ENCODE data around the gene ASXL3. TPM values are rescaled to one million over a fixed set of nuclear protein-coding genes. Genes with fewer than 3 reads are reported as not detected.
A peak's percentile ranks its signal among the peaks of the same experiment; 100 is the strongest.

ASXL3 gene
- not detected in 2 replicates for total RNA-seq (2014; rRNA removed; shearing (Covaris generic); ENCODE audit: low replicate concordance)

DNA sequence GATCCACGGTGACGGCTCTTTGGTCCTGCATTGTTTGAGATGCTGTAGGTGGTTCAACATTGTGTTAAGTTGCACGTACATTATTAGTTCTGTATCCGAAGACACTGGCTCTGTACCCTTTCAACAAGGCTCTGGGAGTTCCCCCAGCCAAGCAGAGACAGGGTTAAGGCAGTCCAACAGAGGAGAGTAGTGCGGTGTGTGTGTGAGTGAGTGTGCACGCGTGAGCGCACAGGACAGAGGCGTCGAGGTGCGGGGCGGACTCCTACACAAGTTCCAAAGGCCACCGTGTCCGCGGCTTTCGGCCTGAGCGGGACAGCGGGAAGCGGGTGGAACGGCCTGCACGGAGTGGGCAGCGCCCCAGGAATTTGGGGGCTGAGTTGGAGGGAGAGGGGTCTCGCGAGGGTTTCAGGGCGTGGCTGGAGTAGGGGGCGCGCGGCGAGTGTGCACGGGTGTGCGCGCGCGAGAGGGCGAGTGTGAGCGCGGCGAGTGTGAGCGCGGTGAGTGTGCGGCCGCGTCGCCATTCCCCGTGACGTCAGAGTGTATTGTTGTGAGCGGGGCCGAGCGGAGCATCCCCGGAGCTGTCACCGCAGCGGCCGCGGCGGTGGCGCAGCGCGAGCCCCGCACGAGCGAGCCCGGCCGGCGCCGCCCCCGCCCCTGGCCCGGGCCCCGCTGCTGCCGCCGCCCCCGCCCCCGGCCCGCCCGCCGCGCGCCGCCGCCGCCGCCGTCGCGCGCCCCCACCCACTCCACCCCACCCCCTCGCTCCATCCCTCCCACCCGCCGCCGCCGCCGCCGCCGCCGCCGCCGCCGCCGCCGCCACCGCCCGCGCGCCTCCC is at the start of gene ASXL3:
Gene ASXL3 (plus strand): TSS at position 535 of the 833 bp plus-strand sequence. CDS start 413 bp downstream, outside the sequence.
- in situ Hi-C loops (cut with HindIII; ENCODE audit: low pct_unique_long_range_greater_than_20kb, low sequenced_read_pairs): no loop called here
- DNase-seq (ENCODE audit: low read depth): no peak

GRCh38 chr18:33532978-33533377 is 45.0 kb upstream of the ASXL3 start:
- in situ Hi-C loops (cut with HindIII; ENCODE audit: low pct_unique_long_range_greater_than_20kb, low sequenced_read_pairs): no loop called here
- no peak for DNase-seq (ENCODE audit: low read depth)

DNA sequence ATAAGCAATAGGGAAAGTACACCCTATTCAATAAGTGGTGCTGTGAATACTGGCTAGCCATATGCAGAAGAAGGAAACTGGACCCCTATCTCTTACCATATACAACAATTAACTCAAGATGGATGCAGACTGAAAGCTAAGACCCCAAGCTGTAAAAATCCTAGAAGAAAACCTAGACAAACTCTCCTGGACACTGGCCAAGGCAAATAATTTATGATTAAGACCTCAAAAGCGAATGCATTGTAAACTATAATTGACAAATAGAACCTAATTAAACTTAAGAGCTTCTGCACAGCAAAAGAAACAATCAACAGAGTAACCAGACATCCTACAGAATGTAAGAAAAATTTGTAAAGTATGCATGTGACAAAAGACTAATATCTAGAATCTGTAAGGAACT is 41.1 kb upstream of the ASXL3 start:
- in situ Hi-C loops (cut with HindIII; ENCODE audit: low pct_unique_long_range_greater_than_20kb, low sequenced_read_pairs): no loop called here
- DNase-seq (ENCODE audit: low read depth): no peak

DNA sequence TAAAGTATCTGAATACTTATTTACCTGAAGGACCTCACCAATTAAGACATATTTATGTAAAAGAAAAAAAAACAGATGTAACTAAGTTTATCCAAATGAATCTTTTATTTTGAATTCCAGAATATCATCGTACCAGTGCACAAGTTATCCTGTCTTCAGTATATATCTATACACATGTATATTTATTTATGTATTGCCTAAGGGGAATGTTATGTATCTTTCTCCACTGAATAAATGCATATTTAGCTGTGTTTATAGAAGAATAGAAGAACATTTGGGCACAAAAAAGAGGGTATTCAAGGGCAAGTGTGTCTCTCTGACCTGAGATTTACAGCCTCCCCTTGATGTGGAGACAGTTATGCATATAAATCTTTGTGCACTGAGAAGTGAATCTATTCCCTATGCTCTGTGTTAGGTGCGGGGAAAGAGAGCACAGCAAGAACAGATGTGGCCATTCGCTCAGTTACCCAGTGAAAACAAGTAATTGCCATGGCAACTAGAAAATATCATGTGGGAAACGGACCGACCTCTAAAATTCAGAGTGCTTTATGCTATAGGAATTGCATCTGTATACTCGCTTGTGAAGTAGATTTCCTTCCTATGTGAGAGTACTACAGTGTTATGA is 39.5 kb upstream of the ASXL3 start:
- in situ Hi-C loops (cut with HindIII; ENCODE audit: low pct_unique_long_range_greater_than_20kb, low sequenced_read_pairs): no loop called here
- no peak for DNase-seq (ENCODE audit: low read depth)

- in situ Hi-C loops (cut with HindIII; ENCODE audit: low pct_unique_long_range_greater_than_20kb, low sequenced_read_pairs): no loop called here
- DNase-seq (ENCODE audit: low read depth): no peak
Measured at GRCh38 chr18:33540392-33540791, 37.6 kb upstream of the ASXL3 start.

GRCh38 chr18:33541316-33541715 is 36.7 kb upstream of the ASXL3 start:
- in situ Hi-C loops (cut with HindIII; ENCODE audit: low pct_unique_long_range_greater_than_20kb, low sequenced_read_pairs): no loop called here
- no peak for DNase-seq (ENCODE audit: low read depth)

- in situ Hi-C loops (cut with HindIII; ENCODE audit: low pct_unique_long_range_greater_than_20kb, low sequenced_read_pairs): no loop called here
- DNase-seq (ENCODE audit: low read depth): no peak
Measured at GRCh38 chr18:33556846-33557245, 21.2 kb upstream of the ASXL3 start.

DNA sequence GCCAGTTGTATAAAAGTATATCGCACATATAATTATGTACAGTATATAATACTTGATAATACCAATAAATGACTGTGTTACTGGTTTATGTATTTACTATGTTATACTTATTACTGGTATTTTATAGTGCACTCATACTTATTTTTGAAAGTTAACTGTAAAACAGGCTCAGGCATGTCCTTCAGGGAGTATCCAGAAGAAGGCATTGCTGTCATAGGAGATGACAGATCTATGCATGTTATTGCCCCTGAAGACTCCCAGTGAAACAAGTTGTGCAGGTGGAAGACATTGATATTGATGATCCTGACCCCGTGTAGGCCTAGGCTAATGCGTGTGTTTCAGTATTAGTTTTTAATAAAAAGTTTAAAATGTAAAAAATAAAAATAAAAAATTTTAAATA is 20.3 kb upstream of the ASXL3 start:
- in situ Hi-C loops (cut with HindIII; ENCODE audit: low pct_unique_long_range_greater_than_20kb, low sequenced_read_pairs): no loop called here
- no peak for DNase-seq (ENCODE audit: low read depth)

GRCh38 chr18:33558529-33558928 is 19.5 kb upstream of the ASXL3 start:
- DNase-seq (ENCODE audit: low read depth): no peak
- in situ Hi-C loops (cut with HindIII; ENCODE audit: low pct_unique_long_range_greater_than_20kb, low sequenced_read_pairs): no loop called here

DNA sequence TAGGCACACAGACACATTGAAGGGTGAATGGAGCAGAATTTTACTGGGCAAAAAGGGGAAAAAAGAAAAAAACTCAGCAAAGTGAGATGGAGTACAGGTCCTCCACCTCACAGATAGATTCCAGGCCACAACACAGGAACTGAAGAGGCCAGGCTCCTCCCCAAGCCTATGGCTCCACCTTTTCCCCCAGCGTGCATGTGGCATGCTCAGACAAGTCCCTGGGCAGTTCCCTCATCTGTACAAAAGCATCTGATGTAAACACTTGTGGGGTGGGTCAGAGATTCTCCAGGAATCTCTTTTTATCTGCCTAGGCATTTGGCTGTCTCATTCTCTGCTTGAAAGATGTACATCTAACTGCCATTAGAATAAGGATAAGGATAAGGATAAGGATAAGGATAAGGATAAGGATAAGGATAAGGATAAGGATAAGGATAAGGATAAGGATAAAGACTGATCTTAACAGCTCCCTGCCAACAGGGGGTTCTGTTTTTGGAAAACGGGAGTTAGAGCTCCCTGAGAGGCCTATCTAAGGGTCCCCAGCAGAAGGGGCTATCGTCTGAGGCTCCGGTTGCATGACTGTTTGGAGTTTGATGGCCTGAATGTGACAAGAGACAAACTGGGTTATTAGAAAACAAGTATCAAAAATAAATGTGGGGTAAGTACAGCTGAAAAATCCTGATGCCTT is 17.2 kb upstream of the ASXL3 start:
- in situ Hi-C loops (cut with HindIII; ENCODE audit: low pct_unique_long_range_greater_than_20kb, low sequenced_read_pairs): no loop called here
- peak; percentile 19 for DNase-seq (ENCODE audit: low read depth)

- no peak for DNase-seq (ENCODE audit: low read depth)
- in situ Hi-C loops (cut with HindIII; ENCODE audit: low pct_unique_long_range_greater_than_20kb, low sequenced_read_pairs): no loop called here
Measured at GRCh38 chr18:33562741-33563140, 15.3 kb upstream of the ASXL3 start.

GRCh38 chr18:33567705-33568104 is 10.3 kb upstream of the ASXL3 start:
- in situ Hi-C loops (cut with HindIII; ENCODE audit: low pct_unique_long_range_greater_than_20kb, low sequenced_read_pairs): no loop called here

DNA sequence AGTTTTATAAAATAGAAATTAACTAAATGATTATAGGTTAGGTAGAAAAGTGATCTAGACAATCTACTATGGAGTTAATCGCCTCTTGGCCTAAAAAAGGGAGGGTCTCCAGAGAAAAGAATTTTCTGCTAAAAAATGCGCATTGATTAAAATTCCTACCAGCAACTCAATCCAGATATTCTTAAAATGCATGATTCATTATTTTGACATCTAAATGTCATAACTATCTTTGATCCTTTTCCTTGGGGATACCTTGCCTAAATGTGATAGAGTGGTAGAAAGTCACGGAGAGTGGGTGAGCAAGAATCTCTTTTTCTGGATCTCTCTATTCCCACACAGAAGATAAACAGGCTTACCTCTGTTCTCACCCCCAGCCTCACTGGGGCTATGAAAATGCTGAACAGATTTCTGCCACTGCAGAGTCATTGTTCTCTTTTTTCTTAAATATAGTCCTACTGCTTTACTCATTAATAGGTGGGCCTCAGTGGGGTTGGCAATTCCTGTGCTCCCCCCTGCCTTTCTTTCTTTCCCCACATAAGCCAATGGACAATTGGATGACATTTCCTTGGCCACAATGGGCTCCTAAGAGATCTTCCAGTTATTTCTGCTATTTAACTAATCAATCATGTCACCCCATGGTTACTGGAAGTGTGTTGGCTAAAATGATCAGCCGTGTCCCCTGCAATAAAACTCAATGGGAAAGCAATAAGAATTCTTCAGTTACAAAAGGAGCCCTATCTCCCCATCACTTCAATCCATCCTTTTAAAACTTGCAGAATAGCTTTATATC is 5.8 kb upstream of the ASXL3 start:
- in situ Hi-C loops (cut with HindIII; ENCODE audit: low pct_unique_long_range_greater_than_20kb, low sequenced_read_pairs): no loop called here
- DNase-seq (ENCODE audit: low read depth): no peak

More at GRCh38 chr18:33567705-33568104, 10.3 kb upstream of the ASXL3 start:
- DNase-seq (ENCODE audit: low read depth): no peak

- no peak for DNase-seq (ENCODE audit: low read depth)
- in situ Hi-C loops (cut with HindIII; ENCODE audit: low pct_unique_long_range_greater_than_20kb, low sequenced_read_pairs): no loop called here
Measured at GRCh38 chr18:33573193-33573592, 4.8 kb upstream of the ASXL3 start.

DNA sequence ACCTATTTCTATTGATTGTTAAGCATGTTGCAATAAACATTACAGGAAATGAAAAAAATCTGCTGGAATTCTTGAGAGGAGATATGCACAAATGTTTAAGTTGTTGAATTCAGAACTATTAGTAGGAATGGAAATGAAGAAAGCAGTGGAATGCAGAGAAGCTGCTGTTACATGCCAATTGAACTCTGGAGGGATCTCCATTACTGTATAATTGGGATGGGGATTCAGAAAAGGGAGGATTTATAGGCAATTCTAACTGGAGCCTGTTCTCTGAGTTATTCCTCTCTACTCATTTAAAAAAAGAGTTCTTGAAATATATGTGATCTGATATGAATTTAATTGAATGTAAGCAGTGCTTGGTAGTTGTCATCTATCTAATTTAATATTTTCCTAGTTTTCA is 2.6 kb upstream of the ASXL3 start:
- in situ Hi-C loops (cut with HindIII; ENCODE audit: low pct_unique_long_range_greater_than_20kb, low sequenced_read_pairs): no loop called here
- no peak for DNase-seq (ENCODE audit: low read depth)

GRCh38 chr18:33576999-33577646 is 896 bp upstream of the ASXL3 start:
- DNase-seq (ENCODE audit: low read depth): peak; percentile 2
- in situ Hi-C loops (cut with HindIII; ENCODE audit: low pct_unique_long_range_greater_than_20kb, low sequenced_read_pairs): no loop called here

DNA sequence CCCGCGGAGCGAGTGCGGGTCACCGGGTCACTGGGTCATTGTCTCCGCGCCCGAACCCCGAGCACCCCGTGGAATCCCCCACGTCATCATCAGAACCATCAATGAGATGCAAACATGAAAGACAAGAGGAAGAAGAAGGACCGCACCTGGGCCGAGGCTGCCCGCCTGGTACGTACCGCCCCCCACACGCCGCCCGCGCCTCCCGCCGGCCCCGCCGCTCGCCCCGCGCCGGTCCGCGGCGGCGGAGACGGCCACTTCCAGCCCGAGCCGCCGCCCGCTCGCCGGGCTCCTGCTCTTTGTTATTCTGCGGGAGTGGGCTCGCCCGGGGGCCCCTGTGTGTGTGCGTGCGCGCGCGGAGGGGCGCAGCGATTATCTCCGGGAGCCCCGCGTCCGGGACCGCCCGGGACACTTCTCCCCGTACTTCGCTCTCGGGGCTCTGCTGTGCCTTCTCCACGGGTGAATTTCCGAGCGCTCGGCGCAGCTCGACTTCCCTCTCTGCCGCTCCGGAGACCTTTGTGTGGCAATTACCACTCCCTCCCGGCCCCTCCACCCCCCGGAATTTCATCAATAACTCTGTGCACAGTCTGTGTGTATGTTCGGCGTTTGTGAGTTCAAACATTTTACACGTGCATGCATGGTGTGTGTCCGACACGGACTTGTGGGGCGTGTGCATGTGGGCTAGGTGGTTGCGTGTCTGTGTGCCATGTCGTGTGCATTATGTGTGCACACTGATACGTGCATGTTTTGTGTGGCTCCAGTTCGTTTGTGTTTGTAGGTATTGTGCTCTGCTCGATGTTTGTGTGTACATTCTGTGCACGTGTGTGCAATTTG is 714 bp downstream of the ASXL3 start:
- in situ Hi-C loops (cut with HindIII; ENCODE audit: low pct_unique_long_range_greater_than_20kb, low sequenced_read_pairs): no loop called here
- DNase-seq (ENCODE audit: low read depth): peak; percentile 3

Data from Caki2 (cell line).